Caco-2 (cell line): ENCODE data around the gene CNOT6L. TPM values are rescaled to one million over a fixed set of nuclear protein-coding genes. Genes with fewer than 3 reads are reported as not detected.

Experiments used
- BruUV-seq: library from RNA; stranded (reverse); fragments of 400-500 nt; replicated peaks from 2 replicates; lab custom pipeline; 2021; lab: Mats Ljungman, UMichigan
- CTCF ChIA-PET: fragments of 300-600 bp; sonication (Branson Sonifier 250); formaldehyde crosslinking; loops from one replicate; lab custom pipeline; 2022; ENCODE audit warnings: antibody characterized with exemption; lab: Charles Lee
- POLR2A ChIA-PET: fragments of 300-600 bp; sonication (Branson Sonifier 250); formaldehyde crosslinking; loops from one replicate; lab custom pipeline; 2022; ENCODE audit warnings: antibody characterized with exemption; lab: Charles Lee
- DNase-seq, 2 experiments: peaks; one replicate each; pipeline versions ENCODE4 v3.0.0 to v3.0.0-alpha.2; 2020 to 2022
- H3K27me3 ChIP-seq: replicated peaks from 2 replicates; pipeline ENCODE4 v1.6.0; 2011; ENCODE audit warnings: low read length; ENCODE audit not compliant: control insufficient read depth, insufficient read depth
- H3K36me3 ChIP-seq: 2 replicates; pipeline ENCODE4 v1.5.1; 2011; ENCODE audit warnings: low read length; ENCODE audit not compliant: control insufficient read depth, insufficient read depth
- H3K4me1 ChIP-seq: fragments of 250-450 bp; sonication (Bioruptor Pico); 2 replicates; pipeline ENCODE4 v1.5.1; 2020; ENCODE audit warnings: mild to moderate bottlenecking
- H3K4me3 ChIP-seq: 2 replicates; pipeline ENCODE4 v1.5.1; 2011; ENCODE audit warnings: low read depth, mild to moderate bottlenecking, control low read depth, low read length
- H3K9me3 ChIP-seq: fragments of 250-450 bp; sonication (Bioruptor Pico); 2 replicates; pipeline ENCODE4 v1.5.1; 2020; ENCODE audit warnings: mild to moderate bottlenecking, moderate library complexity
- H3K27ac Mint-ChIP-seq: one replicate; pipeline ENCODE4 v1.8.0; 2022; ENCODE audit warnings: mixed read lengths; ENCODE audit not compliant: unreplicated experiment
- H3K27me3 Mint-ChIP-seq: one replicate; pipeline ENCODE4 v1.8.0; 2022; ENCODE audit warnings: mixed read lengths; ENCODE audit not compliant: insufficient read depth, unreplicated experiment
- H3K36me3 Mint-ChIP-seq: one replicate; pipeline ENCODE4 v1.8.0; 2022; ENCODE audit warnings: mild to moderate bottlenecking, mixed read lengths; ENCODE audit not compliant: insufficient read depth, unreplicated experiment
- H3K4me1 Mint-ChIP-seq: one replicate; pipeline ENCODE4 v1.8.0; 2022; ENCODE audit warnings: low read depth, mixed read lengths; ENCODE audit not compliant: unreplicated experiment
- H3K4me3 Mint-ChIP-seq: one replicate; pipeline ENCODE4 v1.8.0; 2022; ENCODE audit warnings: mild to moderate bottlenecking, moderate library complexity, mixed read lengths; ENCODE audit not compliant: unreplicated experiment
- H3K9me3 Mint-ChIP-seq: one replicate; pipeline ENCODE4 v1.8.0; 2022; ENCODE audit warnings: mixed read lengths; ENCODE audit not compliant: unreplicated experiment
- intact Hi-C: fragments of 100-400 bp; cut with micrococcal nuclease; formaldehyde crosslinking; loops from one replicate; pipeline ENCODE4 v1.10.0; 2022; ENCODE audit not compliant: unreplicated experiment
- total RNA-seq: library from RNA; stranded (reverse); gene quantifications from 2 replicates; pipeline ENCODE4 v1.2.3, GENCODE V29; 2022
- TF ChIP-seq, protein P1 (sequence below), 2 experiments: fragments of 200-600 bp in 1 of 2; IDR thresholded peaks; 1 replicate in 1 of 2; 2 replicates in 1 of 2; pipeline versions ENCODE4 v1.5.1 to v1.8.0; 2011 to 2022; ENCODE audit warnings: antibody characterized with exemption in 1 of 2, control low read depth in 1 of 2, inconsistent platforms in 1 of 2, low read depth in 1 of 2, low read length in 1 of 2, mild to moderate bottlenecking in 1 of 2, moderate library complexity in 1 of 2; ENCODE audit not compliant: insufficient read depth in 1 of 2, severe bottlenecking in 1 of 2, unreplicated experiment in 1 of 2

CNOT6L gene
- total RNA-seq, 1 experiment from 2014 or later = 18.8 TPM

DNA sequence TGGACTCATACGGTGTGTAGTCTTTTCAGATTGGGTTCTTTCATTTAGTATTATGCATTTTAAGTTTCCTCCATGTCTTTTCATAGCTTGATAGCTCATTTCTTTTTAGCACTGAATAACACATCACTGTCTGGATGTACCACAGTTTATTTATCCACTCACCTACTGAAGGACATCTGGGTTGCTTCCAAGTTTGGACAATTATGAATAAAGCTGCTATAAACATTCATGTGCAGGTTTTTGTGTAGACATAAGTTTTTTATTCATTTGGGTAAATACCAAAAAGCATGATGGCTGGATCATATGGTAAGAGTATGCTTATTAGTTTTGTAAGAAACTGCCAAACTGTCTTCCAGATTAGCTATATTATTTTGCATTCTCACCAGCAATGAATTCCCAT, 29.0 kb downstream of the CNOT6L start:
- H3K4me1 Mint-ChIP-seq = no peaks in the 10 kb centered on the region
- TF ChIP-seq, protein P1, sequence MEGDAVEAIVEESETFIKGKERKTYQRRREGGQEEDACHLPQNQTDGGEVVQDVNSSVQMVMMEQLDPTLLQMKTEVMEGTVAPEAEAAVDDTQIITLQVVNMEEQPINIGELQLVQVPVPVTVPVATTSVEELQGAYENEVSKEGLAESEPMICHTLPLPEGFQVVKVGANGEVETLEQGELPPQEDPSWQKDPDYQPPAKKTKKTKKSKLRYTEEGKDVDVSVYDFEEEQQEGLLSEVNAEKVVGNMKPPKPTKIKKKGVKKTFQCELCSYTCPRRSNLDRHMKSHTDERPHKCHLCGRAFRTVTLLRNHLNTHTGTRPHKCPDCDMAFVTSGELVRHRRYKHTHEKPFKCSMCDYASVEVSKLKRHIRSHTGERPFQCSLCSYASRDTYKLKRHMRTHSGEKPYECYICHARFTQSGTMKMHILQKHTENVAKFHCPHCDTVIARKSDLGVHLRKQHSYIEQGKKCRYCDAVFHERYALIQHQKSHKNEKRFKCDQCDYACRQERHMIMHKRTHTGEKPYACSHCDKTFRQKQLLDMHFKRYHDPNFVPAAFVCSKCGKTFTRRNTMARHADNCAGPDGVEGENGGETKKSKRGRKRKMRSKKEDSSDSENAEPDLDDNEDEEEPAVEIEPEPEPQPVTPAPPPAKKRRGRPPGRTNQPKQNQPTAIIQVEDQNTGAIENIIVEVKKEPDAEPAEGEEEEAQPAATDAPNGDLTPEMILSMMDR (IDR thresholded peaks at IDR 0.05; ENCODE audit: insufficient read depth in 1 of 2, low read depth in 1 of 2, low read length in 1 of 2, severe bottlenecking in 1 of 2, unreplicated experiment in 1 of 2) = no peak
- H3K9me3 Mint-ChIP-seq = no peaks in the 10 kb centered on the region
- H3K4me3 ChIP-seq = no peak overlapping the region
- CTCF ChIA-PET = no interaction called here
- no peaks in the 10 kb centered on the region for H3K9me3 ChIP-seq
- H3K27me3 ChIP-seq = no peaks in the 10 kb centered on the region
- BruUV-seq = no TSS peak
- H3K36me3 Mint-ChIP-seq = no peaks in the 10 kb centered on the region
- POLR2A ChIA-PET = no interaction called here
- no peaks in the 10 kb centered on the region for H3K4me1 ChIP-seq
- no peaks in the 10 kb centered on the region for H3K36me3 ChIP-seq
- H3K27ac Mint-ChIP-seq = no peak overlapping the region
- no peak overlapping the region for H3K4me3 Mint-ChIP-seq
- no peak for DNase-seq
- intact Hi-C loops = no loop called here
- H3K27me3 Mint-ChIP-seq = no peaks in the 10 kb centered on the region

DNA sequence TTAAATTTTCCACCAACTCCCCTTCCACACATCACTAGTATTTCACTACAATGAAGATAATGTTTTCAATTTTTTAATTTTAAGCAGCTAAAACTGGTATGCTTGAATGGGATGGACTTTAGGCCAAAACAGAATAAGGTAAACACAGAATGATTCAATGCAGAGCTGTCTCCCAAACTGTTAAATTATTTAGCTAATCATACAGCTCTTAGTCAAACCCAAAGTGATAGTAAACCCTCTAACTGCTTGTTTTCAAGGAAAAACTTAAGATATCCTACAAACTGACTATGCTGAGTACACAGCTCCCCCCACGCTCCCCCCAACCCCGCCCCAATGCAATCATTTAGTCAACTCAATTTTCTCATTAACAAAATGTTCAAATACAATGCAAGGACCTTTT, 30.2 kb downstream of the CNOT6L start:
- TF ChIP-seq, protein P1 (IDR thresholded peaks at IDR 0.05; ENCODE audit: insufficient read depth in 1 of 2, low read depth in 1 of 2, low read length in 1 of 2, severe bottlenecking in 1 of 2, unreplicated experiment in 1 of 2) = no peak
- Mint-ChIP-seq H3K36me3 (no peaks in the 10 kb centered on the region), H3K9me3 (no peaks in the 10 kb centered on the region), H3K27ac (no peak overlapping the region), H3K4me1 (no peaks in the 10 kb centered on the region), H3K4me3 (no peak overlapping the region), H3K27me3 (no peaks in the 10 kb centered on the region)
- H3K4me3 ChIP-seq = no peak overlapping the region
- intact Hi-C loops = no loop called here
- DNase-seq = no peak
- no peaks in the 10 kb centered on the region for H3K36me3 ChIP-seq
- ChIA-PET CTCF (no interaction called here), POLR2A (no interaction called here)
- no peaks in the 10 kb centered on the region for H3K4me1 ChIP-seq
- BruUV-seq = no TSS peak
- no peaks in the 10 kb centered on the region for H3K9me3 ChIP-seq
- H3K27me3 ChIP-seq = no peaks in the 10 kb centered on the region

DNA sequence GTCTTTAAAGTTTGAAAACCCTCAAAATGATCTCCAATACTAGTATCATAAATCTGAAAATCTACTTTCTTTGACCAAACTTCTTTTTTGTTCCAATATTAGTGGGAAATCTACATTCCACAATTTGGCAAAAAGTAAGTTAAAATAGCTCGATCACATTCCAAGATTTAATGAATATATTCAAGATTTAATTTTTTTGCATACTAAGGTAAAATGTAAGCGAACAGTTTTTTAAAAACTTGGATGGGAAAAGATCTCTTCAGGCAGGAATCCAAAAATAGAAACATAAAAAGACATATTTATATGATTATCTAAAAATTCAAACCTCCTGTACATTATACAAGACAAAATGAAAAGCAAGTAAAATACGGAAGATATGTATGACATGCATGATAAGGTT, 31.2 kb downstream of the CNOT6L start:
- Histone ChIP-seq H3K4me3 (no peak overlapping the region), H3K9me3 (no peaks in the 10 kb centered on the region), H3K27me3 (no peaks in the 10 kb centered on the region), H3K36me3 (no peaks in the 10 kb centered on the region), H3K4me1 (peaks cover 5% of the 10 kb centered on the region; the same call in 1 of the 2 replicates)
- H3K36me3 Mint-ChIP-seq = no peaks in the 10 kb centered on the region
- intact Hi-C loops = no loop called here
- ChIA-PET POLR2A (no interaction called here), CTCF (no interaction called here)
- no peaks in the 10 kb centered on the region for H3K4me1 Mint-ChIP-seq
- DNase-seq = no peak
- H3K9me3 Mint-ChIP-seq = no peaks in the 10 kb centered on the region
- no peaks in the 10 kb centered on the region for H3K27me3 Mint-ChIP-seq
- TF ChIP-seq, protein P1 (IDR thresholded peaks at IDR 0.05; ENCODE audit: insufficient read depth in 1 of 2, low read depth in 1 of 2, low read length in 1 of 2, severe bottlenecking in 1 of 2, unreplicated experiment in 1 of 2) = no peak
- no peak overlapping the region for H3K27ac Mint-ChIP-seq
- BruUV-seq = no TSS peak
- H3K4me3 Mint-ChIP-seq = no peak overlapping the region
